GM19395 (cell line): ENCODE measurements around the gene SSTR5.
"Not testable (repeated sequence)": the region's sequence is repeated elsewhere in the genome, so short reads cannot be mapped to it uniquely, and the experiment has no call there.

Experiments
- ATAC-seq: cut with Tn5 transposase; IDR thresholded peaks from one replicate; pipeline ENCODE4 v1.9.1; 2021; ENCODE audit warnings: mild to moderate bottlenecking, moderate library complexity; ENCODE audit not compliant: unreplicated experiment

The SSTR5 gene

GRCh38 chr16:1072526-1073261 is at the start of gene SSTR5:
Gene SSTR5 (plus strand): TSS chr16:1072747. CDS start chr16:1078869, 6,122 bp downstream.
- ATAC-seq, result no peak

DNA sequence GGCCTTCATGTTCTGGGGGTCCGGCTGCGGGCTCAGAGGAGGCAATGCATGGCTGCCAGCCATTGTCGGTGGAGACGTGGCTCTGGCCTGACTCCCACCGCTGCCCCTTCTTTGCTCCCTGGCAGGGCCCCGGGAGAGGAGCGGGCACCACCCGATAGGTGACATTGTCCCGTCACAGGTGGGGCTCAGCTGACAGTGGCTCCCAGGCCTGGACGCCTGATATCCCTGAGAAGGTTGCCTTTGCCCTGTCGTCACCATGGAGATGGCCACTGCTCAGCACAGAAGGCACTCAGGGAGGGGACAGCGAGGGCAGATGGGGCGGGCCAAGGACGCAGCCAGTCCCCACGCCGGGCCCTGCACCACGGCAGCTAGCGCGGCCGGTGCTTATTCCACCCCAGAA is 48.4 kb upstream of the SSTR5 start:
- ATAC-seq, result no peak

DNA sequence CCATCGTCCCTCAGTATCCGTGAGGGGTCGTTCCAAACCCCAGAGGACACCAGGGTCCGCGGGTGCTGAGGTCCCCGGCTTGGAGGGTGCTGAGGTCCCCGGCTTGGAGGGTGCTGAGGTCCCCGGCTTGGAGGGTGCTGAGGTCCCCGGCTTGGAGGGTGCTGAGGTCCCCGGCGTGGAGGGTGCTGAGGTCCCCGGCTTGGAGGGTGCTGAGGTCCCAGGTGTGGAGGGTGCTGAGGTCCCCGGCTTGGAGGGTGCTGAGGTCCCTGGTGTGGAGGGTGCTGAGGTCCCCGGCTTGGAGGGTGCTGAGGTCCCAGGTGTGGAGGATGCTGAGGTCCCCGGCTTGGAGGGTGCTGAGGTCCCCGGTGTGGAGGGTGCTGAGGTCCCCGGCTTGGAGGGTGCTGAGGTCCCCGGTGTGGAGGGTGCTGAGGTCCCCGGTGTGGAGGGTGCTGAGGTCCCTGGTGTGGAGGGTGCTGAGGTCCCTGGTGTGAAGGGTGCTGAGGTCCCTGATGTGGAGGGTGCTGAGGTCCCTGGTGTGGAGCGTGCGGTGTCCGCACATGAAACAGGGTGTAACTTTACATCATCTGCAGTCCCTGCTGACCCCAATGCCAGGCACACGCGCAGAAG is 47.3 kb upstream of the SSTR5 start:
- ATAC-seq, result not testable (repeated sequence)

DNA sequence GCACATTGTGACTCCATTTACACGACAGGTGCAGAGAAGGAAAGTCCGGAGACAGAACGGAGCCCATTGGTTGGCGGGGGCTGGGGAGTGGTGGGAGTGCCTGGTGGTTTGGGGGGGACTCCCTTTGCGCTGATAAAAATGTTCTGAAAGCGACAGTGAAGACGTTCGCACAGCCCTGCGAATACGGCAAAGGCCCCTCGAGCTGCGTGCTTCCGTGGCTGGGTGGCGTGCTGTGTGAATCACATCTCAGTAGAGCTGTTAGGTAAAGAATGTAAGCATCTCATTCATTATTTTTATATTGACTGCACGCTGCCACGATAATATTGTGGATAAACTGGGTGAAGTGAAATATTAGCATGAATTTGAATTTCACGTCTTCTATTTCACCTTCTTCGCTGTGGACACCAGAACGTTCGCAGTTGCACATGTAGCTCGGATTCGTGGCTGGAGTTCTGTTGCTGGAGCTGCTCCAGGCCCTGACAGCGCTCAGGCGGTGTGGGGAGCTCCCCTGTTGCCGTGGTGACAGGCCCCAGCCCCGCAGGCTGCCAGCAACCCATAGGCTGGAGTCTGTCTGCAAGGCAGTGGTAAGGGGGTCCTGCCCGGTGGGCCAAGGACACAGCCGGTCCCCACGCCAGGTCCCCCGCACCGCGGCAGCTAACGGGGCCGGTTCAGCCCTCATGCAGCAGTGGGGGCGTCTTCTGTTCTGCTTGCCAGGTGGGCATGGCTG is 46.3 kb upstream of the SSTR5 start:
- ATAC-seq, result no peak

- ATAC-seq, result no peak
These were observed 45.6 kb upstream of the SSTR5 start for GRCh38 chr16:1026784-1027500.

- no peak for ATAC-seq
These were observed 45.1 kb upstream of the SSTR5 start for GRCh38 chr16:1027501-1027815.

DNA sequence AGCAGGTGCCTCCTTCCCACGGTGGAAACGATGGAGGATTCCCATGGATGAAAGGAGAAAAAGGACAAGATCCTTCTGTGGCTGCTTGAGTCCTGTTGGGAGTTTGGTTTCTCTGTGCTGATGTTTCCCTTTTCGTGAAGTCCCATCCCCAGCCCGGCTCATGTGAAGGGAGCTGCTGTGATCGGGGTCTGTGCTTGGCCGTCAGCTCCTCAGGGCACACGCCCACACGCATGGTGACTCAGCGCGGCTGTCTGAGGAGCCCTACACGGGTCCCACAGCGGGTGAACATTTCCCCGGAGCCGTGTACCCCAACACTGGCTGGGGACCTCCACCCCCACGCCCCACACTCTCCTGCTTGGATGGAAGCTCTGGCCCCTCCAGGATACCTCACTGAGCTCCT is 44.5 kb upstream of the SSTR5 start:
- no peak for ATAC-seq

DNA sequence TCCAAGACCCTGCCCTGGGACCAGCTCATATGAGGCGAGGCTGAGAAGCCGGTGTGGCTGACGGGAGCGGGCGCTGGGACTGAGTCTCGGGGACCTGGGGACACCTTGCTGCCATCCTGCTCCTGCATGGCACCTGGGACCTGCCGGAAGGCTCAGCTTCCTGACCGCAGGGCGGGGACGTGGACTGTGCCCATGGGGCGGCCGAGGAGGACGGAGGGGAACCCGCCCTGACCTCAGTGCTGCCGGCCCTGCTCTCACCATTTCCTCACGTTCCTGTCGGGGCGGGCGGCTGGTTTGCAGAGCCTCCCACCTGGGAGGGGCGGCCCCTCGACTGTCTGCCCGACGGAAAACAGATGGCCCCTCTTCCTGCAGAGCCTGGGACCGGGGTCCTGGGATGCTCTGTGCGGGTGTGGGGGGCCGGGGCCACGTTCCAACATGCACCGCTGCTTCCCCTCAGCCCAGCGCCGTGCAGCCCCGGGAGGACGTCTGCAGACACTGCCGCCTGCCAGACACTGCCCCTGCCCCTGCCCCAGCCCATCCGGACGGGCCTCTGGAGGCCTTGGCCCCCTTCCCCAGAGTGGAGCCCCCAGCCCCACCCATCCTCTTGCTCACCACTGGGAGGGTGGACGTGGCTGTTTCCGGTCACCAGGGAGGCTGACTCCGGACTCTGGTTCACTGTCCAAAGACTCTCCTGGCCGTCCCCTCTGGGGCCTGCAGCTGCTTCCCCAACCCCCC is 43.9 kb upstream of the SSTR5 start:
- ATAC-seq, result no peak

DNA sequence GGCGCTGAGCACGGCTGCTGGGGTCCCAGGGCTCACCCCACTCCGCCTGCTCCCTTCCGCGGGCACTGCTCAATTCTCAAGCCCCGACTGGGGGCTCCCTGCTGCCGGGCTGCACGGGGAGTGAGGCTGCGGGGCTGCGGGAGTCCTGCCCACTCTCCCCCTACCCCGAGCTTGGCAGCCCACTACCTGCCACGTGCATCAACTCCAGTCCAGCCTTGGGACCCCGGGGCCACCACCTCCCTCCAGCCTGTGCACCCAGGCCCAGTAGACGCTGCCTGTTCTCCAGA is 43.3 kb upstream of the SSTR5 start:
- ATAC-seq, result no peak

- no peak for ATAC-seq
These were observed 42.1 kb upstream of the SSTR5 start for GRCh38 chr16:1030473-1030901.

DNA sequence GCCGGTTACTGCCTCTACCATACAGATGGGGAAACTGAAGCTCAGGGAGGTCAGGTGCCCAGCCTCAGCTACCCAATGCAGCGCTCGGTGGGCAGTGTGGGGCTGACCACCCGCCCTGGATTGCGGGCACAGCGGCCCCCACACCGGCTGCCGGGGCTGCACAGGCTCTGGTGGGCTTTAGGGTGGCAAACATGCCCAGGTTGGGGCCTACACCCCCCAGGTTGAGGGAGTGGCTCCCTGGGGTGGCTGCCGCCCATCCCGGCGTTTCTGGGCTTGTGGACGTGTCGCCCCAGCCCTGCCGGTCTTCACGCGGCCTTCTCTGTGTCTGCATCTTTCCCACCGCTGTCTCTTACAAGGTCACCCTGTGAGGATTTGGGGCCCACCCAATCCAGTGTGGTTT is 40.9 kb upstream of the SSTR5 start:
- ATAC-seq, result no peak

- no peak for ATAC-seq
These were observed 39.9 kb upstream of the SSTR5 start for GRCh38 chr16:1032607-1033006.

DNA sequence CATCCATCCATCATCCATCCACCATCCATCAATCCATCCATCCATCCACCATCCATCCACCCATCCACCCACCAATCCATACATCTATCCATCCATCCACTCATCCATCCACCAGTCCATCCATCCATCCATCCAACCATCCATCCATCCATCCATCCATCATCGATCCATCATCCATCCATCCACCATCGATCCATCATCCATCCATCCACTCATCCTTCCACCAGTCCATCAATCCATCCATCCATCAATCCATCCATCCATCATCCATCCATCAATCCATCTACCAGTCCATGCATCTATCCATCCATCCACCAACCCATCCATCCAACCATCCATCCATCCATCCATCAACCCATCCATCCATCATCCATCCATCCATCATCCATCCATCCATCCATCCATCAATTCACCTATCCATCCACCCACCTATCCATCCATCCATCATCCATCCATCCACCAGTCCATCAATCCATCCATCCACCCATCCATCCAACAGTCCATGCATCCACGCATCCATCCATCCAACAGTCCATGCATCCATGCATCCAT is 39.3 kb upstream of the SSTR5 start:
- no peak for ATAC-seq

GRCh38 chr16:1034230-1035065 is 38.1 kb upstream of the SSTR5 start:
- ATAC-seq, result no peak

GRCh38 chr16:1035066-1035415 is 37.5 kb upstream of the SSTR5 start:
- no peak for ATAC-seq

DNA sequence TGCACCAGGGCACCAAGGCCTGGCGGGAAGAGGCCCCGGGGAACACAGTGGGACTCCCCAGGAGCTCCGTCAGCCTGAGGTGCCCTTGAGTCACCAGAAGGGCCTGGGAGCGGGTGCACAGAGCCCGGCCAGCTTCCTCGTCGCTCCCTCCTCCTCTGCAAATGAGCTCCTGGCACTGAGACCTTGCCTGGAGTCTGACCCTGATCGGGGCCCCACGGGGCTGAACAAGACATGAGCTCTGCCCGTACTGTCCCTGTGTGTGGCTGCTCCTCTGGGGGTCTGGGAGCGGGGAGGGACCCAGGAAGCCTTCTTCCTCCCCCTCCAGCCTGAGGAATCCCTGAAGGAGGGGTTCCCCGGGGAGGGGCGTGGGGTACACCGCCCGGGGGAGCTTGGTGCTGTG is 36.4 kb upstream of the SSTR5 start:
- ATAC-seq, result no peak

GRCh38 chr16:1036726-1037393 is 35.7 kb upstream of the SSTR5 start:
- ATAC-seq, result no peak

GRCh38 chr16:1037394-1038257 is 34.9 kb upstream of the SSTR5 start:
- ATAC-seq, result no peak

DNA sequence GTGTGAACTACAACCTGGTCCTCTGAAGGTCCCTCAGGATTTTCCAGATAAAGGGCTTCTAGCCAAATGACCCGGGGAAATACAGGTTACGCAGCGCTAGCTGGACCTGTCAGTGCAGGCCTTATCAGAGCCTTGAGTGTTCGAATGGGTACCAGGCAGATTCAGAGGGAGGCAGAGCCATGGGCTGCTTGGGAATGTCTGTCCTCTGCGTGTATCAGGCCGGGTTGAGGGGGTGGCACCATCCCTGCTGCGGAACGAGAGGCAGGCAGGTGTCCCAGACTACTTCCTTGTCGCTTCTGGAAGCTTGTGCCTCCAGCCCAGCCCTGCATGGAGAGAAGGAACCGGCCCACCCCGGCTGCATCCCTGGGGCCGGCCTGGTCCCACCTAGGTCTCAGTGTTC is 33.6 kb upstream of the SSTR5 start:
- ATAC-seq, result no peak
